Measurements from ENCODE around the gene HS1BP3. TPM values are rescaled to one million over a fixed set of nuclear protein-coding genes. Genes with fewer than 3 reads are reported as not detected.

Gene HS1BP3
- total and polyA plus RNA-seq, 2 of the 13 experiments (the other 11 are each of a cell fraction or from before 2014, with no cell fraction given) = 15.2 to 22.0 TPM

- no peak; the same call in 1 of the 2 replicates for TF ChIP-seq MXD3 (CRISPR knock-in tag; IDR thresholded peaks at IDR 0.05)
- TF ChIP-seq ZNF468 (CRISPR knock-in tag; IDR thresholded peaks at IDR 0.05) = no peak
- no peak; the same call in 1 of the 2 replicates for TF ChIP-seq SNAI1 (CRISPR knock-in tag; IDR thresholded peaks at IDR 0.05; ENCODE audit: borderline replicate concordance)
- no peak for TF ChIP-seq AKNA (CRISPR knock-in tag; IDR thresholded peaks at IDR 0.05; ENCODE audit: borderline replicate concordance)
- TF ChIP-seq BRD4 (CRISPR knock-in tag; IDR thresholded peaks at IDR 0.05) = peak; percentile 93; the same call in 1 of the 2 replicates
- no peak for TF ChIP-seq ZNF20 (CRISPR knock-in tag; IDR thresholded peaks at IDR 0.05)
- TF ChIP-seq PHF5A (CRISPR knock-in tag; IDR thresholded peaks at IDR 0.05; ENCODE audit: low read depth, unreplicated experiment) = no peak
- peak; percentile 80; the same call in 1 of the 2 replicates for TF ChIP-seq ZBTB4 (CRISPR knock-in tag; IDR thresholded peaks at IDR 0.05; ENCODE audit: borderline replicate concordance)
- no peak for TF ChIP-seq HBP1 (CRISPR knock-in tag; IDR thresholded peaks at IDR 0.05; ENCODE audit: low read depth)
- no peak for TF ChIP-seq GABPB1 (CRISPR knock-in tag; IDR thresholded peaks at IDR 0.05)
- TF ChIP-seq ATM (IDR thresholded peaks at IDR 0.05; ENCODE audit: borderline replicate concordance) = no peak
- no peak for TF ChIP-seq ZNF282 (IDR thresholded peaks at IDR 0.05; ENCODE audit: partially characterized antibody)
- no peak for TF ChIP-seq ZNF10 (CRISPR knock-in tag; IDR thresholded peaks at IDR 0.05; ENCODE audit: borderline replicate concordance, low read depth)
- no peak for TF ChIP-seq NR2F6 (IDR thresholded peaks at IDR 0.05)
- peak; percentile 2; the same call in 1 of the 2 replicates for TF ChIP-seq NR2F6 (CRISPR knock-in tag; IDR thresholded peaks at IDR 0.05)
- no peak for TF ChIP-seq TFDP2 (CRISPR knock-in tag; IDR thresholded peaks at IDR 0.05)
Measured at GRCh38 chr2:20585710-20586594, 64.9 kb downstream of the HS1BP3 start (continued).

Data from HepG2 (cell line).